K562 (cell line): ENCODE results near the gene DEPP1. TPM values are rescaled to one million over a fixed set of nuclear protein-coding genes. Genes with fewer than 3 reads are reported as not detected.

Source experiments
- ATF3 ChIP-seq, 2 experiments: fragments of 450-650 bp in 1 of 2; sonication (generic) in 1 of 2; formaldehyde crosslinking in 1 of 2; IDR thresholded peaks in 1 of 2; conservative IDR thresholded peaks in 1 of 2; 2 replicates each; pipeline versions ENCODE4 v1.6.1 to v1.8.1; 2016 to 2023; ENCODE audit warnings: mild to moderate bottlenecking in 2 of 2, moderate library complexity in 2 of 2, inconsistent platforms in 1 of 2, missing genetic modification reagents in 1 of 2
- BRCA1 ChIP-seq, 2 experiments: fragments of 450-650 bp in 1 of 2; sonication (generic) in 1 of 2; formaldehyde crosslinking in 1 of 2; IDR thresholded peaks; 2 replicates each; pipeline versions ENCODE4 v1.5.0 to v1.6.1; 2017 to 2020; ENCODE audit warnings: mild to moderate bottlenecking in 1 of 2, missing genetic modification reagents in 1 of 2
- CBFA2T3 ChIP-seq: fragments of 450-650 bp; IDR thresholded peaks from 2 replicates; pipeline ENCODE4 v1.6.1; 2017
- CHD4 ChIP-seq: fragments of 200-600 bp; sonication (generic); IDR thresholded peaks from 3 replicates; pipeline ENCODE4 v1.6.1; 2012; ENCODE audit warnings: low read depth, mild to moderate bottlenecking, mixed read lengths, low read length, inconsistent platforms; ENCODE audit not compliant: insufficient read depth, insufficient replicate concordance, poor library complexity, severe bottlenecking
- FOXK2 ChIP-seq, 2 experiments: fragments of 450-650 bp; IDR thresholded peaks in 1 of 2; conservative IDR thresholded peaks in 1 of 2; 2 replicates each; pipeline ENCODE4 v1.6.1; 2016; ENCODE audit warnings: low read depth in 2 of 2, mild to moderate bottlenecking in 1 of 2
- HBP1 ChIP-seq: fragments of 450-650 bp; formaldehyde crosslinking; IDR thresholded peaks from 2 replicates; pipeline ENCODE4 v1.4.0; 2022; ENCODE audit warnings: missing genetic modification characterization
- HDAC6 ChIP-seq: IDR thresholded peaks from 2 replicates; pipeline ENCODE4 v1.6.1; 2012; ENCODE audit warnings: low read depth, mild to moderate bottlenecking, control low read depth, inconsistent platforms, low read length, moderate library complexity
- L3MBTL2 ChIP-seq: fragments of 450-650 bp; IDR thresholded peaks from 2 replicates; pipeline ENCODE4 v1.6.1; 2016; ENCODE audit warnings: mild to moderate bottlenecking, moderate library complexity
- MTA3 ChIP-seq: fragments of 450-650 bp; formaldehyde crosslinking; IDR thresholded peaks from 2 replicates; pipeline ENCODE4 v1.6.1; 2017; ENCODE audit warnings: mild to moderate bottlenecking, borderline replicate concordance
- NFE2 ChIP-seq: IDR thresholded peaks from 2 replicates; pipeline ENCODE4 v1.6.1; 2014; ENCODE audit warnings: antibody characterized with exemption, low read depth
- POLR2AphosphoS5 ChIP-seq: IDR thresholded peaks from 2 replicates; pipeline ENCODE4 v1.6.1; 2011; ENCODE audit warnings: mild to moderate bottlenecking, low read depth, low read length, moderate library complexity; ENCODE audit not compliant: control insufficient read depth, insufficient read depth
- TCF15 ChIP-seq: fragments of 250-450 bp; sonication (Bioruptor Pico); IDR thresholded peaks from 2 replicates; pipeline ENCODE4 v1.8.0; 2022; ENCODE audit warnings: moderate library complexity, mild to moderate bottlenecking, inconsistent platforms
- TFAP4 ChIP-seq: sonication (generic); formaldehyde crosslinking; IDR thresholded peaks from 2 replicates; pipeline ENCODE4 v1.8.0; 2022; ENCODE audit warnings: missing genetic modification reagents, mild to moderate bottlenecking, moderate library complexity, borderline replicate concordance
- THRA ChIP-seq: fragments of 450-650 bp; IDR thresholded peaks from 2 replicates; pipeline ENCODE4 v1.6.1; 2017; ENCODE audit warnings: mild to moderate bottlenecking, moderate library complexity
- ZBTB2 ChIP-seq: fragments of 450-650 bp; IDR thresholded peaks from 2 replicates; pipeline ENCODE4 v1.6.1; 2016; ENCODE audit warnings: antibody characterized with exemption
- ZKSCAN3 ChIP-seq: fragments of 250-450 bp; sonication (Bioruptor Pico); IDR thresholded peaks from 2 replicates; pipeline ENCODE4 v1.4.0; 2020
- ZNF398 ChIP-seq: fragments of 250-450 bp; sonication (Bioruptor Pico); IDR thresholded peaks from 2 replicates; pipeline ENCODE4 v1.8.0; 2021; ENCODE audit warnings: moderate library complexity, mild to moderate bottlenecking, inconsistent platforms
- ZNF507 ChIP-seq: conservative IDR thresholded peaks from 2 replicates; pipeline ENCODE4 v1.6.1; 2017; ENCODE audit warnings: missing genetic modification characterization, missing compliant biosample characterization
- polyA plus RNA-seq, 8 experiments: library from polyadenylated mRNA; depleted of rRNA in 4 of 8; stranded (reverse) in 5 of 8; unstranded in 3 of 8; fragments of >200 nt; fragmentation: Nextera tagmentation in 2 of 8; fragmentation: Illumina TruSeq in 1 of 8; extraction: Ambion mirVana in 2 of 8; extraction: Trizol in 1 of 8; gene quantifications; 2 replicates each; pipeline versions ENCODE4 v1.2.1 to v1.2.3, GENCODE V29; 2011 to 2014; ENCODE audit warnings: inconsistent platforms in 1 of 8, missing spikeins in 1 of 8
- total RNA-seq, 7 experiments: library from RNA; depleted of rRNA in 6 of 7; stranded (reverse); fragments of >200 nt in 6 of 7; fragmentation: Illumina TruSeq in 2 of 7; extraction: Trizol in 2 of 7; gene quantifications; 2 replicates each; pipeline versions ENCODE4 v1.2.1 to v1.2.3, GENCODE V29; 2011 to 2021; ENCODE audit warnings: low replicate concordance in 1 of 7

The DEPP1 gene
- total and polyA plus RNA-seq, 9 of the 15 experiments (the other 6 are each of a cell fraction or from before 2014, with no cell fraction given) = 0.04 to 0.54 (median 0.20) TPM; not detected in 1

- no peak for TF ChIP-seq ZKSCAN3 (CRISPR knock-in tag)
- no peak for TF ChIP-seq ZNF507 (tag)
- TF ChIP-seq TFAP4 (CRISPR knock-in tag) = peak; percentile 90
- peak; percentile 57 for TF ChIP-seq CBFA2T3
- TF ChIP-seq FOXK2 (conservative IDR thresholded peaks at IDR 0.05 in 1 of 2, IDR thresholded peaks at IDR 0.05 in 1 of 2; ENCODE audit: low read depth in 2 of 2) = peak; percentile 77 to 84; a peak in 3 of 4 replicates
- no peak for TF ChIP-seq TCF15
- TF ChIP-seq HDAC6 = no peak
- no peak for TF ChIP-seq NFE2
- no peak for TF ChIP-seq ZBTB2
- peak; percentile 41 for TF ChIP-seq L3MBTL2
- TF ChIP-seq THRA = no peak
- TF ChIP-seq MTA3 = peak; percentile 98
- no peak for TF ChIP-seq HBP1
- TF ChIP-seq POLR2AphosphoS5 = peak; percentile 62
- TF ChIP-seq ZNF398 (CRISPR knock-in tag) = no peak
- no peak for TF ChIP-seq ATF3 (IDR thresholded peaks at IDR 0.05)
- no peak for TF ChIP-seq ATF3 (CRISPR knock-in tag; conservative IDR thresholded peaks at IDR 0.05)
- no peak for TF ChIP-seq CHD4
- TF ChIP-seq BRCA1 (IDR thresholded peaks at IDR 0.05) = no peak
- no peak for TF ChIP-seq BRCA1 (CRISPR knock-in tag; IDR thresholded peaks at IDR 0.05)
These were observed at the start of gene DEPP1 (continued) for GRCh38 chr10:44978570-44979280.
